ENCODE data around the gene ELAVL2. TPM values are rescaled to one million over a fixed set of nuclear protein-coding genes. Genes with fewer than 3 reads are reported as not detected.

Gene ELAVL2
- total and polyA plus RNA-seq, 12 donors: under 0.01 to 0.64 (median 0.11) TPM; not detected in 5

DNA sequence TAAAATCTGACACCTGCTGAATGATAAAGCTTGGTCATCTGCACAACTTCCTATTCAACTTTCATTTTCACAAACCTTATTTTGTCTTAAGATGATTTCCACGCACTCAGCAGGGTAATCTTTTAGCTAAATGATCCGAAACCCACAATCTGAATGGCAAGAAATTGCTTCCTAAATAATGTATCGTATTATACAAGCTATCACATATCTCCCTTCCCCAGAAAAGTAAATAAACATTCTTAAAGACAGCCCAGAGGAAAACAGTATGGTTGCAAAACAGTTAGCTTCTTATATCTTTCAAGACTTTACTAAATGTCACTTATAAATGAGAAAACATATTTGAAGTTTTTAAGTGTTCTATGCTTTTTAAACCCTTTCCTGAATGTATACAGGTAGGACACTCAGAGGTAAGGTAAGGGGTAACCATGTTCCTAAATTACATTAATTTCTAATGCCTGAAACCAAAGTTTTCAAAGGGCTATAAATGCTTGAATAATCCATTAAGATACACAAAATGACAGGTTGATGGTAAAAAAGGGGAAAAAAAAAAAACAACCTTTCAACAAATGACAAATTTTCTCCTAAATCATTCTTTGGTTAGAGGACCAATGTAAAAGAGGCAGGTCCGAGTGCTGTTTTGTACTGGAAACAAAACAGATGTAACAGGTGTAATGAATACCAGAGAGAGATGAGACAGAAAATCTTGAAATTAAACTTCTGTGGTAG lies 36.3 kb downstream of the ELAVL2 start:
- intact Hi-C loops (cut with DNase I): no loop called here
- peaks cover 0 to 4% (median 0%) of the 10 kb centered on the region in 7 donors for H3K27me3 ChIP-seq

DNA sequence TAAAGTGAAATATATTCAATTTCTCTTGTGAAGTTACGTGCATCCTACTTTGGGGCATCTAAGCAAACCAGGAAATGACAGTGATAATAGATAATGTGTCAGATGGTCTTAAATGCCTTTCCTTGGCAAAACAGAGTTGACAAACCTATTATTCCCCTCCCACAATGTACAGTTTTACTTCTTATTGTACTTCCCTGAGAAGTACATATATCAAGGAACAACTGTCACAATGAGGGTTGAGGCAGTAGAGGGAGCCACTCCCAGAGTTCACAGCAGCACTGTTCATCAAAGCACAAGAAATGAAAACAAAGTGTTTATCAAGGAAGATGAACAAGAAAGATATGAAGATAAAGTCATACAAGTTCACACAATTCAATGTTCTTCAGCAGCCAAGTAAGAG lies 41.1 kb downstream of the ELAVL2 start:
- Histone ChIP-seq H3K27me3 (peaks cover 0 to 4% (median 0%) of the 10 kb centered on the region in 7 donors), H3K4me3 (no peak overlapping the region), H3K9me3 (no peaks in the 10 kb centered on the region), H3K36me3 (no peaks in the 10 kb centered on the region), H3K4me1 (no peaks in the 10 kb centered on the region), H3K27ac (no peak overlapping the region)
- intact Hi-C loops (cut with DNase I): no loop called here
- WGBS, 2 donors: 88 to 93% methylated on average over 1 of the region's 1 CpG
- DNase-seq (no peak), ATAC-seq (no peak)
- TF ChIP-seq, protein P1, sequence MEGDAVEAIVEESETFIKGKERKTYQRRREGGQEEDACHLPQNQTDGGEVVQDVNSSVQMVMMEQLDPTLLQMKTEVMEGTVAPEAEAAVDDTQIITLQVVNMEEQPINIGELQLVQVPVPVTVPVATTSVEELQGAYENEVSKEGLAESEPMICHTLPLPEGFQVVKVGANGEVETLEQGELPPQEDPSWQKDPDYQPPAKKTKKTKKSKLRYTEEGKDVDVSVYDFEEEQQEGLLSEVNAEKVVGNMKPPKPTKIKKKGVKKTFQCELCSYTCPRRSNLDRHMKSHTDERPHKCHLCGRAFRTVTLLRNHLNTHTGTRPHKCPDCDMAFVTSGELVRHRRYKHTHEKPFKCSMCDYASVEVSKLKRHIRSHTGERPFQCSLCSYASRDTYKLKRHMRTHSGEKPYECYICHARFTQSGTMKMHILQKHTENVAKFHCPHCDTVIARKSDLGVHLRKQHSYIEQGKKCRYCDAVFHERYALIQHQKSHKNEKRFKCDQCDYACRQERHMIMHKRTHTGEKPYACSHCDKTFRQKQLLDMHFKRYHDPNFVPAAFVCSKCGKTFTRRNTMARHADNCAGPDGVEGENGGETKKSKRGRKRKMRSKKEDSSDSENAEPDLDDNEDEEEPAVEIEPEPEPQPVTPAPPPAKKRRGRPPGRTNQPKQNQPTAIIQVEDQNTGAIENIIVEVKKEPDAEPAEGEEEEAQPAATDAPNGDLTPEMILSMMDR (IDR thresholded peaks at IDR 0.05): no peak

More for the DNA sequence above, 36.3 kb downstream of the ELAVL2 start:
- peaks cover 0 to 5% (median 0%) of the 10 kb centered on the region in 11 donors for H3K9me3 ChIP-seq
- no peaks in the 10 kb centered on the region for H3K36me3 ChIP-seq
- no peak for DNase-seq
- no peak overlapping the region for H3K4me3 ChIP-seq
- H3K4me1 ChIP-seq: no peaks in the 10 kb centered on the region
- 83 to 90% methylated on average over 4 of the region's 4 CpGs for WGBS, 2 donors
- TF ChIP-seq, protein P1 (IDR thresholded peaks at IDR 0.05): no peak
- ATAC-seq: no peak
- no peak overlapping the region for H3K27ac ChIP-seq

DNA sequence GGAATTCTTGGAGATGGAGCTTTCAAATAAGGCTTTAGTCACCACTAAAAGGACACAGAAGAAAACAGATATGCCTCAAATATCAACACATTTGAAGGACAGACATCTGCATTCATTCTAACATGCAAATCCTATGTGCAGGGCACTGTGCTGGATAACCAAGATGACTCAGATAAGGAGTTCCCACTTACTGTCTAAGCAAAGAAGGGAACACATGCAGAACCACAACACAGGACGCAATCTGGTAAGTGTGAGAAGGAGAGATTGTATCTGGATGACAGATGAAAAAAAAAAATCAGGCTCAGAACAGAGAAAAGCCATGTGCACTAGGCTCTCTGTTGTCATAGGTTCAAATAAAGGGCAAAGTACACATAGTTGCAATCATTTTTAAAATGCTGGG lies 42.5 kb downstream of the ELAVL2 start:
- TF ChIP-seq, protein P1 (IDR thresholded peaks at IDR 0.05): no peak
- Histone ChIP-seq H3K36me3 (no peaks in the 10 kb centered on the region), H3K4me3 (no peak overlapping the region), H3K27me3 (peaks cover 0 to 4% (median 0%) of the 10 kb centered on the region in 7 donors), H3K27ac (no peak overlapping the region), H3K4me1 (peaks cover 0 to 12% (median 5%) of the 10 kb centered on the region in 9 donors), H3K9me3 (no peaks in the 10 kb centered on the region)
- intact Hi-C loops (cut with DNase I): no loop called here
- ATAC-seq: no peak
- 57 to 81% methylated on average over 1 of the region's 1 CpG for WGBS, 2 donors
- DNase-seq: no peak

DNA sequence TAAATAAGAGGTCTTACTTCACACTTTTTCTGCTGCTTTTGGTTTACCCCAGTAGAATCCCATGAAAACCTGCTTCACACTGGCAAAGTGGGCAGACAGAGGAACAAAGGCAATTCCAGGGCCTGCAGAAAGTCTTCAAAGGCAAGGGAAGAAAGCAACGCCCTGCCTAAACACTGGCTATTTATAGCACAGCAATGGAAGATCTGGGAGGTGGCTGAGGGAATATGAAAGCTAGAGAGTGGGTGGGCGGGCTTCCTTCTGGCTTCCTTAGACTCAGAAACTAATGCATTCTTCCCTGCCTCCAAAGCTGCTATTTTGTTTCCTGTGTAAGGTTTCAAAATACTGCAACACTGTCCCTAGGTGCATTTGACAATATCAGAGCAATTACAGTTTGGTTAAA lies 46.8 kb downstream of the ELAVL2 start:
- no peak for ATAC-seq
- TF ChIP-seq, protein P1 (IDR thresholded peaks at IDR 0.05): no peak
- Histone ChIP-seq H3K27ac (no peak overlapping the region), H3K9me3 (no peaks in the 10 kb centered on the region), H3K27me3 (no peaks in the 10 kb centered on the region), H3K4me3 (no peak overlapping the region), H3K4me1 (peaks cover 0 to 12% (median 5%) of the 10 kb centered on the region in 9 donors), H3K36me3 (no peaks in the 10 kb centered on the region)
- WGBS, 2 donors: 17 to 25% methylated on average over 2 of the region's 2 CpGs
- DNase-seq: no peak
- intact Hi-C loops (cut with DNase I): loop anchor here in 1 of 10 donors (10.0 kb wide), 1 partner anchor 74 kb away; no protein-coding TSS in a partner anchor

Data from heart right ventricle (tissue), 16 donors.